Left ventricle myocardium inferior (tissue), 1 donor: Measurements from ENCODE around the gene RPN2. TPM values are rescaled to one million over a fixed set of nuclear protein-coding genes. Genes with fewer than 3 reads are reported as not detected.
A peak's percentile ranks its signal among the peaks of the same experiment; 100 is the strongest.

ENCODE experiments used
- DNase-seq: peaks from one replicate; pipeline ENCODE4 v3.0.0-alpha.2; 2020
- H3K27ac ChIP-seq: fragments of 200-600 bp; replicated peaks from 2 replicates; pipeline ENCODE4 v1.8.0; 2021
- H3K27me3 ChIP-seq: fragments of 200-600 bp; 2 replicates; pipeline ENCODE4 v1.8.0; 2021; ENCODE audit warnings: low read depth
- H3K36me3 ChIP-seq: fragments of 200-600 bp; 2 replicates; pipeline ENCODE4 v1.8.0; 2021
- H3K4me1 ChIP-seq: fragments of 200-600 bp; 2 replicates; pipeline ENCODE4 v1.8.0; 2021
- H3K4me3 ChIP-seq: fragments of 200-600 bp; 2 replicates; pipeline ENCODE4 v1.8.0; 2021; ENCODE audit warnings: mild to moderate bottlenecking, moderate library complexity
- H3K9me3 ChIP-seq: fragments of 200-600 bp; replicated peaks from 2 replicates; pipeline ENCODE4 v1.8.0; 2021
- CTCF ChIP-seq: fragments of 200-600 bp; IDR thresholded peaks from 2 replicates; pipeline ENCODE4 v1.8.0; 2021; ENCODE audit warnings: antibody characterized with exemption, mild to moderate bottlenecking, borderline replicate concordance
- intact Hi-C: fragments of 100-400 bp; cut with micrococcal nuclease; formaldehyde crosslinking; loops from one replicate; pipeline ENCODE4 v1.11.0; 2022
- long read RNA-seq: library from polyadenylated mRNA; unstranded; transcript quantifications from one replicate; pipeline ENCODE4 v2.0.0, GENCODE V29; 2021
- total RNA-seq: library from RNA; stranded (reverse); fragmentation: NEBNext Ultra II Directional; extraction: Animal tissue kit (Norgen Biotek cat#: 25700); gene quantifications from one replicate; pipeline ENCODE4 v1.2.1, GENCODE V29; 2021
- donor health status: DM: no; HTN: yes; CAD: no; lungs with severe emphysema.

Gene RPN2
- total RNA-seq = 81.4 TPM
- long read RNA-seq, transcript RPN2-201 (17 exons, 2,515 nt) = major isoform, 85 of 355 reads
- long read RNA-seq, partial matches to known transcripts = 16 of 355 reads
- long read RNA-seq, other reads (novel, unspliced or antisense) = 254 of 355 reads

- TF ChIP-seq CTCF = no peak
- intact Hi-C loops = no loop called here
- H3K4me1 ChIP-seq = peaks cover 48% of the 10 kb centered on the region
These were observed at the start of gene RPN2, which contains the start of gene MROH8 for GRCh38 chr20:37178839-37179682. TSS of gene RPN2 (plus strand) at chr20:37179330. CDS start at chr20:37179357, 27 bp downstream. TSS of gene MROH8 (minus strand) at chr20:37179548.

GRCh38 chr20:37131486-37131885, 47.6 kb upstream of the RPN2 start:
- Histone ChIP-seq H3K27ac (no peak overlapping the region), H3K36me3 (no peaks in the 10 kb centered on the region), H3K4me1 (peaks cover 11% of the 10 kb centered on the region), H3K9me3 (no peaks in the 10 kb centered on the region), H3K4me3 (no peak overlapping the region), H3K27me3 (no peaks in the 10 kb centered on the region)
- TF ChIP-seq CTCF = no peak
- no peak for DNase-seq
- intact Hi-C loops = no loop called here

More at GRCh38 chr20:37178839-37179682, at the start of gene RPN2, which contains the start of gene MROH8:
- H3K4me3 ChIP-seq = peak within 1 kb of the TSS; percentile 76
- no peaks in the 10 kb centered on the region for H3K27me3 ChIP-seq
- peaks cover 6% of the 10 kb centered on the region for H3K36me3 ChIP-seq
- peak; percentile 99 for DNase-seq
- no peaks in the 10 kb centered on the region for H3K9me3 ChIP-seq
- H3K27ac ChIP-seq = peak within 1 kb of the TSS; percentile 98

- Histone ChIP-seq H3K4me3 (no peak overlapping the region), H3K36me3 (no peaks in the 10 kb centered on the region), H3K27me3 (no peaks in the 10 kb centered on the region), H3K27ac (no peak overlapping the region), H3K4me1 (peaks cover 11% of the 10 kb centered on the region), H3K9me3 (no peaks in the 10 kb centered on the region)
- no peak for TF ChIP-seq CTCF
- DNase-seq = no peak
- intact Hi-C loops = no loop called here
These were observed 45.2 kb upstream of the RPN2 start for GRCh38 chr20:37133952-37134351.

- Histone ChIP-seq H3K27me3 (no peaks in the 10 kb centered on the region), H3K4me1 (peaks cover 11% of the 10 kb centered on the region), H3K36me3 (peaks cover 6% of the 10 kb centered on the region), H3K4me3 (no peak overlapping the region), H3K27ac (no peak overlapping the region), H3K9me3 (no peaks in the 10 kb centered on the region)
- DNase-seq = no peak
- TF ChIP-seq CTCF = no peak
- intact Hi-C loops = no loop called here
These were observed 41.6 kb upstream of the RPN2 start for GRCh38 chr20:37137547-37137946.

GRCh38 chr20:37142708-37143107, 36.4 kb upstream of the RPN2 start:
- intact Hi-C loops = no loop called here
- Histone ChIP-seq H3K27me3 (no peaks in the 10 kb centered on the region), H3K4me1 (no peaks in the 10 kb centered on the region), H3K36me3 (peaks cover 6% of the 10 kb centered on the region), H3K27ac (no peak overlapping the region), H3K4me3 (no peak overlapping the region), H3K9me3 (no peaks in the 10 kb centered on the region)
- no peak for TF ChIP-seq CTCF
- no peak for DNase-seq
